GM21576 (cell line): ENCODE results near the gene GRIK1.

Experiments
- ATAC-seq: cut with Tn5 transposase; IDR thresholded peaks from one replicate; pipeline ENCODE4 v1.9.1; 2021; ENCODE audit warnings: mild to moderate bottlenecking, moderate library complexity; ENCODE audit not compliant: unreplicated experiment

The GRIK1 gene

GRCh38 chr21:29832217-29832616 lies 107.6 kb downstream of the GRIK1 start:
- no peak for ATAC-seq

- no peak for ATAC-seq
Observed at GRCh38 chr21:29829564-29830275, 110.1 kb downstream of the GRIK1 start.

GRCh38 chr21:29827647-29828046 lies 112.1 kb downstream of the GRIK1 start:
- no peak for ATAC-seq

- no peak for ATAC-seq
Observed at GRCh38 chr21:29827236-29827635, 112.6 kb downstream of the GRIK1 start.

GRCh38 chr21:29826386-29826785 lies 113.4 kb downstream of the GRIK1 start:
- ATAC-seq, result no peak

- no peak for ATAC-seq
Observed at GRCh38 chr21:29825936-29826335, 113.9 kb downstream of the GRIK1 start.

- ATAC-seq, result no peak
Observed at GRCh38 chr21:29825345-29825744, 114.5 kb downstream of the GRIK1 start.

GRCh38 chr21:29822064-29822463 lies 117.7 kb downstream of the GRIK1 start:
- no peak for ATAC-seq

GRCh38 chr21:29821230-29821629 lies 118.6 kb downstream of the GRIK1 start:
- no peak for ATAC-seq

- ATAC-seq, result no peak
Observed at GRCh38 chr21:29819675-29820326, 120.0 kb downstream of the GRIK1 start.

GRCh38 chr21:29818383-29818921 lies 121.3 kb downstream of the GRIK1 start:
- ATAC-seq, result no peak

GRCh38 chr21:29817450-29817849 lies 122.3 kb downstream of the GRIK1 start:
- no peak for ATAC-seq

- ATAC-seq, result no peak
Observed at GRCh38 chr21:29812947-29813346, 126.8 kb downstream of the GRIK1 start.

GRCh38 chr21:29810871-29811270 lies 128.9 kb downstream of the GRIK1 start:
- ATAC-seq, result no peak

- no peak for ATAC-seq
Observed at GRCh38 chr21:29808153-29808552, 131.6 kb downstream of the GRIK1 start.

GRCh38 chr21:29805105-29805504 lies 134.7 kb downstream of the GRIK1 start:
- no peak for ATAC-seq

GRCh38 chr21:29803191-29803590 lies 136.6 kb downstream of the GRIK1 start:
- no peak for ATAC-seq

GRCh38 chr21:29801122-29801521 lies 138.7 kb downstream of the GRIK1 start:
- no peak for ATAC-seq

- ATAC-seq, result no peak
Observed at GRCh38 chr21:29800056-29800455, 139.7 kb downstream of the GRIK1 start.

- no peak for ATAC-seq
Observed at GRCh38 chr21:29798840-29799239, 141.0 kb downstream of the GRIK1 start.

- no peak for ATAC-seq
Observed at GRCh38 chr21:29797155-29797554, 142.6 kb downstream of the GRIK1 start.

- no peak for ATAC-seq
Observed at GRCh38 chr21:29793712-29794111, 146.1 kb downstream of the GRIK1 start.
